NCI-H2107 (cell line): ENCODE results near the gene BCO1.
A peak's percentile ranks its signal among the peaks of the same experiment; 100 is the strongest.
"Not testable (repeated sequence)": the region's sequence is repeated elsewhere in the genome, so short reads cannot be mapped to it uniquely, and the experiment has no call there.

Source experiments
- DNase-seq: peaks from one replicate; lab custom pipeline; 2025; lab: John Stamatoyannopoulos, UW

BCO1 gene

GRCh38 chr16:81238296-81239011, at the start of gene BCO1:
Gene BCO1 (plus strand): TSS chr16:81238689. CDS start chr16:81238909, 220 bp downstream.
- peak; percentile 49 for DNase-seq

- no peak for DNase-seq
These were observed 49.3 kb upstream of the BCO1 start for GRCh38 chr16:81189100-81189664.

GRCh38 chr16:81190667-81191066, 47.8 kb upstream of the BCO1 start:
- no peak for DNase-seq

- DNase-seq, result no peak
These were observed 42.5 kb upstream of the BCO1 start for GRCh38 chr16:81195885-81196534.

- DNase-seq, result no peak
These were observed 39.9 kb upstream of the BCO1 start for GRCh38 chr16:81198635-81199034.

GRCh38 chr16:81201267-81201666, 37.2 kb upstream of the BCO1 start:
- no peak for DNase-seq

- peak; percentile 16 for DNase-seq
These were observed 33.5 kb upstream of the BCO1 start for GRCh38 chr16:81204798-81205680.

- DNase-seq, result no peak
These were observed 31.4 kb upstream of the BCO1 start for GRCh38 chr16:81207076-81207475.

GRCh38 chr16:81210807-81211206, 27.7 kb upstream of the BCO1 start:
- peak; percentile 77 for DNase-seq

GRCh38 chr16:81212830-81213465, 25.5 kb upstream of the BCO1 start:
- DNase-seq, result no peak

- no peak for DNase-seq
These were observed 23.7 kb upstream of the BCO1 start for GRCh38 chr16:81214745-81215166.

- DNase-seq, result no peak
These were observed 22.4 kb upstream of the BCO1 start for GRCh38 chr16:81216114-81216513.

- DNase-seq, result peak; percentile 29
These were observed 21.8 kb upstream of the BCO1 start for GRCh38 chr16:81216706-81217105.

- DNase-seq, result no peak
These were observed 19.3 kb upstream of the BCO1 start for GRCh38 chr16:81219151-81219550.

GRCh38 chr16:81220349-81220748, 18.1 kb upstream of the BCO1 start:
- DNase-seq, result no peak

GRCh38 chr16:81221731-81222130, 16.8 kb upstream of the BCO1 start:
- no peak for DNase-seq

GRCh38 chr16:81224824-81225223, 13.7 kb upstream of the BCO1 start:
- no peak for DNase-seq

GRCh38 chr16:81225697-81226096, 12.8 kb upstream of the BCO1 start:
- not testable (repeated sequence) for DNase-seq

- DNase-seq, result no peak
These were observed 10.7 kb upstream of the BCO1 start for GRCh38 chr16:81227785-81228184.

- DNase-seq, result no peak
These were observed 8.7 kb upstream of the BCO1 start for GRCh38 chr16:81229811-81230210.

GRCh38 chr16:81231014-81231413, 7.5 kb upstream of the BCO1 start:
- no peak for DNase-seq
